A549 (cell line): ENCODE results near the gene TMEM218. TPM values are rescaled to one million over a fixed set of nuclear protein-coding genes. Genes with fewer than 3 reads are reported as not detected.

ENCODE experiments used
- ATAC-seq, 2 experiments: fragments of 200-7000 bp in 1 of 2; fragments of >200 bp in 1 of 2; cut with Nextera tagmentation in 1 of 2; cut with Tn5 transposase in 1 of 2; 3 replicates each; pipeline versions ENCODE4 v1.8.0 to v1.9.1; 2018 to 2020; ENCODE audit warnings: mild to moderate bottlenecking in 1 of 2, moderate library complexity in 1 of 2
- CTCF ChIA-PET: fragments of 300-600 bp; sonication (Branson Sonifier 250); formaldehyde crosslinking; extraction: SDS; loops from one replicate; lab custom pipeline; 2021; ENCODE audit warnings: antibody characterized with exemption, inconsistent platforms; lab: Yijun Ruan, JAX
- POLR2A ChIA-PET: fragments of 350-600 bp; formaldehyde crosslinking; extraction: SDS; loops from one replicate; lab custom pipeline; 2021; ENCODE audit warnings: antibody characterized with exemption, inconsistent platforms; lab: Yijun Ruan, JAX
- DNase-seq, 2 experiments: peaks; one replicate each; pipeline versions ENCODE4 v3.0.0 to v3.0.0-alpha.2; 2011 to 2016; ENCODE audit warnings: low read depth in 1 of 2, low spot score in 1 of 2
- FAIRE-seq: peaks from 2 replicates; lab custom pipeline; 2011; peaks lifted over from hg19 to GRCh38; lab: Jason Lieb, UNC
- H3K27ac ChIP-seq, 2 experiments: fragments of >200 bp; sonication (Bioruptor Twin); formaldehyde crosslinking; 3 replicates each; pipeline ENCODE4 v1.5.1; 2016 to 2017
- H3K4me1 ChIP-seq: fragments of >200 bp; sonication (Bioruptor Twin); formaldehyde crosslinking; 3 replicates; pipeline ENCODE4 v1.6.1; 2016
- H3K4me2 ChIP-seq: fragments of >200 bp; sonication (Bioruptor Twin); formaldehyde crosslinking; 3 replicates; pipeline ENCODE4 v1.6.1; 2016
- H3K4me3 ChIP-seq: fragments of >200 bp; sonication (Bioruptor Twin); formaldehyde crosslinking; 3 replicates; pipeline ENCODE4 v1.5.1; 2016
- H3K9me3 ChIP-seq: fragments of >200 bp; sonication (Bioruptor Twin); formaldehyde crosslinking; 3 replicates; pipeline ENCODE4 v1.6.1; 2016
- CEBPB ChIP-seq, 2 experiments: fragments of >200 bp in 1 of 2; sonication (Bioruptor Twin) in 1 of 2; formaldehyde crosslinking in 1 of 2; IDR thresholded peaks; 2 replicates each; pipeline ENCODE4 v1.6.1; 2012 to 2016
- CHD4 ChIP-seq: fragments of 200-600 bp; sonication (generic); IDR thresholded peaks from 2 replicates; pipeline ENCODE4 v1.6.1; 2016; ENCODE audit warnings: antibody characterized with exemption, mild to moderate bottlenecking, borderline replicate concordance
- EHMT2 ChIP-seq: fragments of 200-600 bp; sonication (generic); IDR thresholded peaks from 2 replicates; pipeline ENCODE4 v1.6.1; 2016; ENCODE audit warnings: antibody characterized with exemption, low read depth, mild to moderate bottlenecking, moderate library complexity
- ELK1 ChIP-seq: fragments of 150-350 bp; IDR thresholded peaks from 2 replicates; pipeline ENCODE4 v1.6.1; 2014; ENCODE audit warnings: low read depth, mild to moderate bottlenecking, low read length
- FOXS1 ChIP-seq: fragments of 250-450 bp; sonication (Bioruptor Pico); IDR thresholded peaks from 2 replicates; pipeline ENCODE4 v1.5.0; 2020; ENCODE audit warnings: mild to moderate bottlenecking, moderate library complexity
- HOXA7 ChIP-seq: fragments of 250-450 bp; sonication (Bioruptor Pico); IDR thresholded peaks from 2 replicates; pipeline ENCODE4 v1.5.0; 2020; ENCODE audit warnings: mild to moderate bottlenecking, moderate library complexity
- MAX ChIP-seq: IDR thresholded peaks from 2 replicates; pipeline ENCODE4 v1.6.1; 2012
- NFE2L2 ChIP-seq: fragments of 150-350 bp; conservative IDR thresholded peaks from 2 replicates; pipeline ENCODE4 v1.6.1; 2014; ENCODE audit warnings: low read length
- NPAS2 ChIP-seq: fragments of 250-450 bp; sonication (Bioruptor Pico); IDR thresholded peaks from 2 replicates; pipeline ENCODE4 v1.8.0; 2022; ENCODE audit warnings: mild to moderate bottlenecking, moderate library complexity, borderline replicate concordance
- NR3C1 ChIP-seq: fragments of >200 bp; sonication (Bioruptor Twin); formaldehyde crosslinking; IDR thresholded peaks from 3 replicates; pipeline ENCODE4 v1.6.1; 2017
- PBX3 ChIP-seq: IDR thresholded peaks from 2 replicates; pipeline ENCODE4 v1.6.1; 2012
- POLR2A ChIP-seq: IDR thresholded peaks from 2 replicates; pipeline ENCODE4 v1.6.1; 2012; ENCODE audit warnings: mild to moderate bottlenecking, low read length
- POLR2AphosphoS2 ChIP-seq: conservative IDR thresholded peaks from 2 replicates; pipeline ENCODE4 v1.6.1; 2012; ENCODE audit warnings: low read length, improper control_type of control experiment, inconsistent platforms
- SREBF2 ChIP-seq: fragments of 450-650 bp; IDR thresholded peaks from 2 replicates; pipeline ENCODE4 v1.6.1; 2014; ENCODE audit warnings: mild to moderate bottlenecking, moderate library complexity
- TP53 ChIP-seq: fragments of 250-450 bp; sonication (Bioruptor Pico); IDR thresholded peaks from 2 replicates; pipeline ENCODE4 v1.5.0; 2021; ENCODE audit warnings: mild to moderate bottlenecking, moderate library complexity
- ZC3H11A ChIP-seq: fragments of 450-650 bp; IDR thresholded peaks from 2 replicates; pipeline ENCODE4 v1.6.1; 2014; ENCODE audit warnings: antibody characterized with exemption, mild to moderate bottlenecking
- WGBS: methylation state at CpG from one replicate; pipeline ENCODE4 v1.1.6; 2017; ENCODE audit errors: missing lambda C conversion rate; 5-methylcytosine and 5-hydroxymethylcytosine counted together
- polyA plus RNA-seq, 4 experiments: library from polyadenylated mRNA; depleted of rRNA in 3 of 4; stranded (reverse); fragments of >200 nt; fragmentation: RNase III in 1 of 4; extraction: RNeasy Plus Mini Kit Qiagen cat#74134 plus additional on column Dnase treatment in 1 of 4; gene quantifications; 2 replicates in 3 of 4; 3 replicates in 1 of 4; pipeline ENCODE4 v1.2.3, GENCODE V29; 2011 to 2017

The TMEM218 gene
- polyA plus RNA-seq, 2 of the 4 experiments (the other 2 are of a cell fraction): 29.1 to 34.6 TPM

GRCh38 chr11:125073616-125074483 lies 37.6 kb downstream of the TMEM218 start:
- ChIA-PET CTCF (interaction anchor here (0.6 to 1.4 kb wide), 2 partner anchors 68 to 181 kb away, joined by 3 read pairs; no protein-coding TSS in a partner anchor), POLR2A (no interaction called here)
- WGBS: 72% methylated on average over 16 of the region's 19 CpGs
- H3K27ac ChIP-seq: no peak overlapping the region
- ATAC-seq (no peak), FAIRE-seq (no peak), DNase-seq (no peak)
- H3K4me1 ChIP-seq: peaks cover 12% of the 10 kb centered on the region
- H3K4me3 ChIP-seq: no peak overlapping the region
- TF ChIP-seq MAX (no peak), PBX3 (no peak)
- no peaks in the 10 kb centered on the region for H3K9me3 ChIP-seq
- no peak overlapping the region for H3K4me2 ChIP-seq

- ChIA-PET CTCF (interaction anchor here (0.6 to 0.7 kb wide), 2 partner anchors 18 to 182 kb away, joined by 3 read pairs; no protein-coding TSS in a partner anchor), POLR2A (no interaction called here)
- no peak for FAIRE-seq
- Histone ChIP-seq H3K9me3 (no peaks in the 10 kb centered on the region), H3K27ac (no peak overlapping the region), H3K4me1 (peaks cover 12% of the 10 kb centered on the region), H3K4me3 (no peak overlapping the region), H3K4me2 (no peak overlapping the region)
- ATAC-seq: no peak
- TF ChIP-seq HOXA7 (CRISPR knock-in tag) (no peak), CEBPB (IDR thresholded peaks at IDR 0.05) (no peak), SREBF2 (no peak), TP53 (CRISPR knock-in tag) (no peak), NPAS2 (CRISPR knock-in tag) (no peak)
- WGBS: 83% methylated on average over 6 of the region's 12 CpGs
- DNase-seq: no peak
Observed at GRCh38 chr11:125072961-125073590, 38.4 kb downstream of the TMEM218 start.

- DNase-seq (no peak), FAIRE-seq (no peak), ATAC-seq (no peak)
- CTCF ChIA-PET: interaction anchor here (0.7 kb wide), 1 partner anchor 19 kb away, joined by 3 read pairs; no protein-coding TSS in a partner anchor
- H3K4me2 ChIP-seq: no peak overlapping the region
- H3K4me1 ChIP-seq: peaks cover 12% of the 10 kb centered on the region
- no peak overlapping the region for H3K27ac ChIP-seq
- TF ChIP-seq POLR2AphosphoS2 (no peak), CHD4 (no peak), FOXS1 (CRISPR knock-in tag) (no peak), ELK1 (no peak), NFE2L2 (no peak), POLR2A (no peak), EHMT2 (no peak), NR3C1 (no peak), ZC3H11A (no peak), TP53 (CRISPR knock-in tag) (no peak)
- H3K4me3 ChIP-seq: no peak overlapping the region
- POLR2A ChIA-PET: no interaction called here
- no peaks in the 10 kb centered on the region for H3K9me3 ChIP-seq
- WGBS: 64% methylated on average over 8 of the region's 12 CpGs
Observed at GRCh38 chr11:125072218-125072960, 39.0 kb downstream of the TMEM218 start.
